Endodermal cell (in vitro differentiated cells): Measurements from ENCODE around the gene RPH3AL. TPM values are rescaled to one million over a fixed set of nuclear protein-coding genes. Genes with fewer than 3 reads are reported as not detected.
A peak's percentile ranks its signal among the peaks of the same experiment; 100 is the strongest.

ENCODE experiments used
- DNase-seq: peaks from one replicate; pipeline ENCODE4 v3.0.0-alpha.2; 2017
- H3K27ac ChIP-seq: 2 replicates; pipeline ENCODE4 v1.5.1; 2013; ENCODE audit warnings: mild to moderate bottlenecking, low read depth, low read length, moderate library complexity
- H3K27me3 ChIP-seq: 2 replicates; pipeline ENCODE4 v1.6.1; 2013; ENCODE audit warnings: mild to moderate bottlenecking, low read length, moderate library complexity; ENCODE audit not compliant: insufficient read depth, control insufficient read depth, poor library complexity, severe bottlenecking
- H3K36me3 ChIP-seq: 2 replicates; pipeline ENCODE4 v1.7.0; 2013; ENCODE audit warnings: mild to moderate bottlenecking, low read length, moderate library complexity; ENCODE audit not compliant: control insufficient read depth, insufficient read depth
- H3K4me1 ChIP-seq: one replicate; pipeline ENCODE4 v1.7.0; 2013; ENCODE audit warnings: low read length; ENCODE audit not compliant: control insufficient read depth, insufficient read depth
- H3K4me3 ChIP-seq: 2 replicates; pipeline ENCODE4 v1.5.1; 2013; ENCODE audit warnings: mild to moderate bottlenecking, low read length, moderate library complexity
- H3K9ac ChIP-seq: 2 replicates; pipeline ENCODE4 v1.6.1; 2013; ENCODE audit warnings: mild to moderate bottlenecking, low read length, moderate library complexity; ENCODE audit not compliant: poor library complexity, severe bottlenecking; ENCODE audit errors: extremely low read depth
- H3K9me3 ChIP-seq: 2 replicates; pipeline ENCODE4 v1.6.1; 2013; ENCODE audit warnings: mild to moderate bottlenecking, low read length, moderate library complexity; ENCODE audit not compliant: control insufficient read depth
- H3K27ac Mint-ChIP-seq: 2 replicates; pipeline ENCODE4 v1.8.0; 2020; ENCODE audit warnings: mixed read lengths
- H3K27me3 Mint-ChIP-seq: 2 replicates; pipeline ENCODE4 v1.8.0; 2021; ENCODE audit warnings: mild to moderate bottlenecking, mixed read lengths; ENCODE audit not compliant: insufficient read depth
- H3K36me3 Mint-ChIP-seq: 2 replicates; pipeline ENCODE4 v1.8.0; 2020; ENCODE audit warnings: low read depth, mixed read lengths
- H3K4me1 Mint-ChIP-seq: 2 replicates; pipeline ENCODE4 v1.8.0; 2020; ENCODE audit warnings: mixed read lengths
- H3K4me3 Mint-ChIP-seq: 2 replicates; pipeline ENCODE4 v1.8.0; 2020; ENCODE audit warnings: mild to moderate bottlenecking, moderate library complexity, mixed read lengths
- H3K9me3 Mint-ChIP-seq: 2 replicates; pipeline ENCODE4 v1.8.0; 2020; ENCODE audit warnings: mild to moderate bottlenecking, mixed read lengths
- WGBS, 2 experiments: methylation state at CpG; one replicate each; pipeline versions ENCODE4 v1.1.5 to v1.1.7; 2013; ENCODE audit warnings: missing lambda C conversion rate in 2 of 2, mixed read lengths in 1 of 2; ENCODE audit not compliant: insufficient coverage in 1 of 2, insufficient read length in 1 of 2; 5-methylcytosine and 5-hydroxymethylcytosine counted together
- total RNA-seq, 2 donors: library from RNA; stranded (reverse); fragmentation: NEBNext Ultra II Directional in 1 of 2; extraction: Animal tissue kit (Norgen Biotek cat#: 25700) in 1 of 2; gene quantifications; 2 replicates in 1 of 2; 3 replicates in 1 of 2; pipeline ENCODE4 v1.2.1, GENCODE V29; 2021
- TF ChIP-seq, protein P1 (sequence below): fragments of 200-600 bp; sonication (generic); conservative IDR thresholded peaks from 2 replicates; pipeline ENCODE4 v1.5.0; 2021; ENCODE audit warnings: antibody characterized with exemption, mild to moderate bottlenecking

Gene RPH3AL
- total RNA-seq, 2 donors from 2014 or later = 14.7 to 16.9 TPM

DNA sequence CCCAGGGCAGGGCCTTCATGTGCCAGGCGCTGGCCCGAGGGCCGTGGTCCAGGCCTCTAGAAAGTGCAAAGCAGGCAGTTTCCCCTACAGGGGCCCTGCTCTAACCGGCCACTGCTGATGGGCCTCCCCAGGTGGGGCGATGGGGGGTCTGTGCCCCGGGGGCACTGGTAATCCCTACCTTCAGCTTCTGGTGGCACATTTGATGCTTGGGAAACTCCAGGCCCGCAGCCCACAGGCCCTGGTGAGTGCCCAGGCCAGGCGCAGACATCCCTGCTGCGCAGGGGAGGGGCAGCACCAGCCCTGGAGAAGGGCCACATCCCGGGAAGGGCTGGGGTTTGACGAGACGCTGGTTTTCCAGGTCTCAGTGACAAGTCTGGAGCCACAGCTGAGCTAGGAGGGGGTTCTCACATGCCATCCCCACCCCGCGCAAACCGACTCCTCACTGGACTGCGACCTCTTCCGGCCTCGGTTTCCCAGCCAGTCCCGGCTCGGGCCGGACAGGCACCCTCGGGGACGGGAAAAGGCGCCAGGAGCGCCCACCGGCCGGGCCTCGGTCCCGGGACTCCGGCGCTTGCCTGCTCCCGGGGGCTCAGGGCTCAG is 172.7 kb downstream of the RPH3AL start:
- H3K4me3 Mint-ChIP-seq = peak overlapping the region; percentile 45
- Histone ChIP-seq H3K4me1 (no peaks in the 10 kb centered on the region), H3K9ac (no peak overlapping the region), H3K27ac (no peak overlapping the region), H3K9me3 (no peaks in the 10 kb centered on the region), H3K4me3 (peak overlapping the region; percentile 23), H3K36me3 (no peaks in the 10 kb centered on the region), H3K27me3 (peaks cover 73% of the 10 kb centered on the region)
- WGBS, 2 experiments = 27% methylated on average over 15 to 32 of the region's 32 CpGs
- no peaks in the 10 kb centered on the region for H3K4me1 Mint-ChIP-seq
- TF ChIP-seq, protein P1, sequence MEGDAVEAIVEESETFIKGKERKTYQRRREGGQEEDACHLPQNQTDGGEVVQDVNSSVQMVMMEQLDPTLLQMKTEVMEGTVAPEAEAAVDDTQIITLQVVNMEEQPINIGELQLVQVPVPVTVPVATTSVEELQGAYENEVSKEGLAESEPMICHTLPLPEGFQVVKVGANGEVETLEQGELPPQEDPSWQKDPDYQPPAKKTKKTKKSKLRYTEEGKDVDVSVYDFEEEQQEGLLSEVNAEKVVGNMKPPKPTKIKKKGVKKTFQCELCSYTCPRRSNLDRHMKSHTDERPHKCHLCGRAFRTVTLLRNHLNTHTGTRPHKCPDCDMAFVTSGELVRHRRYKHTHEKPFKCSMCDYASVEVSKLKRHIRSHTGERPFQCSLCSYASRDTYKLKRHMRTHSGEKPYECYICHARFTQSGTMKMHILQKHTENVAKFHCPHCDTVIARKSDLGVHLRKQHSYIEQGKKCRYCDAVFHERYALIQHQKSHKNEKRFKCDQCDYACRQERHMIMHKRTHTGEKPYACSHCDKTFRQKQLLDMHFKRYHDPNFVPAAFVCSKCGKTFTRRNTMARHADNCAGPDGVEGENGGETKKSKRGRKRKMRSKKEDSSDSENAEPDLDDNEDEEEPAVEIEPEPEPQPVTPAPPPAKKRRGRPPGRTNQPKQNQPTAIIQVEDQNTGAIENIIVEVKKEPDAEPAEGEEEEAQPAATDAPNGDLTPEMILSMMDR = no peak
- H3K36me3 Mint-ChIP-seq = no peaks in the 10 kb centered on the region
- peaks cover 64% of the 10 kb centered on the region for H3K27me3 Mint-ChIP-seq
- no peaks in the 10 kb centered on the region for H3K9me3 Mint-ChIP-seq
- DNase-seq = peak; percentile 78
- no peak overlapping the region for H3K27ac Mint-ChIP-seq

DNA sequence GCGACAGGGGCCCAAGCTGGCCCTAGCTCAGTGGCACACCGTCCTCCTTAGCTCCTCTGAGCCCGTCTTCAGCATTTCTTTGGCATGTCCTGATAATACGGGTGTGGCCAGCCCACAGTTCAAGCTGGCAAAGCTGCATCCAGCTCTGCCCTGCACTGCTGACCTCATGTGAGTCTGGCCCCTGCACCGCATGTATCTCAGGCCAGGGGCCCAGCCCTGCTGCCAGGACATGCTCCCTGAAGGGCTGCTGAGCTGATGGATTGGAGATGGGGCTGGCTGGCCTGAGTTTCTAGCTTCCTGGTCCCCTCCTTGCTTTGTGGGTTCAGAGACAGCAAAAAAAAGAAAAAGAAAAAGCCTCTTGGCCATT is 173.6 kb downstream of the RPH3AL start:
- Mint-ChIP-seq H3K36me3 (no peaks in the 10 kb centered on the region), H3K27ac (no peak overlapping the region), H3K9me3 (no peaks in the 10 kb centered on the region), H3K27me3 (peaks cover 56% of the 10 kb centered on the region), H3K4me1 (no peaks in the 10 kb centered on the region), H3K4me3 (no peak overlapping the region)
- Histone ChIP-seq H3K4me3 (no peak overlapping the region), H3K27me3 (peaks cover 65% of the 10 kb centered on the region), H3K9me3 (no peaks in the 10 kb centered on the region), H3K9ac (no peak overlapping the region), H3K27ac (no peak overlapping the region), H3K36me3 (no peaks in the 10 kb centered on the region), H3K4me1 (no peaks in the 10 kb centered on the region)
- no peak for DNase-seq
- 89 to 93% methylated on average over 4 to 5 of the region's 5 CpGs for WGBS, 2 experiments
- TF ChIP-seq, protein P1 = no peak

DNA sequence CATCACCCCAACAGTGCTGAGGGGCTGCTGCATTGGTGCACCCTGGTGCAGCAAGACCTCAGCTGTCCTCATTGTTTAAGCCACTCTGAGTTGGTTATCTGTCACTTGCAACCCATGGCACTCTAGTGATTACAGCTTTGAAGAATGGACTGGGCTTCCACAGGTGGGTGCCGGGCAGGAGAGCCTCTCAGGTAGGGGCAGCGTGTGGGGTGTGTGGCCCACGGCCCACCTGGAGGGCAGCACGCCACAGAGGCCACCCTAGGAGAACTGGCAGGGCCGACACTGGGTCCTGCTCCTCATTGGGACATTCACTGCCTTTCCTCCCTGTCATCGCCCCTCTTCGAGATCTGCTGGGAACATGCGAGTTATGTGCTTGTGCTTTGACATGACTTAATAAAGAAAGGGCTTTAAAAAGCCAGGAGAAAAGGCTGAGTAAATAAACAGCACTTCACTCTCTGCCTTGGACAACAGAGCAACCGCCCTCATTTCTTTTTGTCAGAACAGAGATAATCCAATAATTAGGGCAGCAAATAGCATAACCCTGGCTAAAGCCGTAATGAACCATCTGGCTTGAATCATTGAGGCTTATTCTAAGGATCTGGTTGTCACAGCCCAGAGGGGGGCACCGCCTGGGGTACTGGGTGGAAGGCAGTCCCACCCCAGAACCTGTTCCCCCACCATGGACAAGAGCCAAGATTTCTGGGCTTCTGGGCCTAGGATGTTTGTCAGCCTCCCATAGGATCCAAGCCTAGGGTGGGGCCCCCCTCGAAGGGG is 174.1 kb downstream of the RPH3AL start:
- Mint-ChIP-seq H3K9me3 (no peaks in the 10 kb centered on the region), H3K27ac (no peak overlapping the region), H3K36me3 (no peaks in the 10 kb centered on the region), H3K4me3 (no peak overlapping the region), H3K4me1 (no peaks in the 10 kb centered on the region), H3K27me3 (peaks cover 50% of the 10 kb centered on the region)
- 88 to 97% methylated on average over 9 to 12 of the region's 12 CpGs for WGBS, 2 experiments
- no peaks in the 10 kb centered on the region for H3K36me3 ChIP-seq
- no peak overlapping the region for H3K4me3 ChIP-seq
- no peak overlapping the region for H3K9ac ChIP-seq
- H3K27me3 ChIP-seq = peaks cover 59% of the 10 kb centered on the region
- TF ChIP-seq, protein P1 = no peak
- no peak overlapping the region for H3K27ac ChIP-seq
- H3K9me3 ChIP-seq = no peaks in the 10 kb centered on the region
- no peak for DNase-seq
- H3K4me1 ChIP-seq = no peaks in the 10 kb centered on the region
